ENCODE measurements around the gene RNF180.
"Not testable (repeated sequence)": the region's sequence is repeated elsewhere in the genome, so short reads cannot be mapped to it uniquely, and the experiment has no call there.

DNA sequence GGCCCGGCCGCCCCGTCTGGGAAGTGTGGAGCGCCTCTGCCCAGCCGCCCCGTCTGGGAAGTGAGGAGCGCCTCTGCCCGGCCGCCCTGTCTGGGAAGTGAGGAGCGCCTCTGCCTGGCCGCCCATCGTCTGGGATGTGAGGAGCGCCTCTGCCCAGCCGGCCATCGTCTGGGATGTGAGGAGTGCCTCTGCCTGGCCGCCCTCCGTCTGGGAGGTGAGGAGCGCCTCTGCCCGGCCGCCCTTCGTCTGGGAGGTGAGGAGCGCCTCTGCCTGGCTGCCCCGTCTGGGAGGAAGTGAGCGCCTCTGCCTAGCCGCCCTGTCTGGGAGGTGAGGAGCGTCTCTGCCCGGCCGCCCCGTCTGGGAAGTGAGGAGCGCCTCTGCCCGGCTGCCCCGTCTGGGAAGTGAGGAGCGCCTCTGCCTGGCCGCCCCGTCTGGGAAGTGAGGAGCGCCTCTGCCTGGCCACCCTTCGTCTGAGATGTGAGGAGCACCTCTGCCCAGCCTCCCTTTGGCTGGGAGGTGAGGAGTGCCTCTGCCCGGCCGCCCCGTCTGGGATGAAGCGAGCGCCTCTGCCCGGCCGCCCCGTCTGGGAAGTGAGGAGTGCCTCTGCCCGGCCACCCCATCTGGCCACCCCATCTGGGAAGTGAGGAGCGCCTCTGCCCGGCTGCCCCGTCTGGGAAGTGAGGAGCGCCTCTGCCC lies 59.8 kb downstream of the RNF180 start:
- TF ChIP-seq, protein P1, sequence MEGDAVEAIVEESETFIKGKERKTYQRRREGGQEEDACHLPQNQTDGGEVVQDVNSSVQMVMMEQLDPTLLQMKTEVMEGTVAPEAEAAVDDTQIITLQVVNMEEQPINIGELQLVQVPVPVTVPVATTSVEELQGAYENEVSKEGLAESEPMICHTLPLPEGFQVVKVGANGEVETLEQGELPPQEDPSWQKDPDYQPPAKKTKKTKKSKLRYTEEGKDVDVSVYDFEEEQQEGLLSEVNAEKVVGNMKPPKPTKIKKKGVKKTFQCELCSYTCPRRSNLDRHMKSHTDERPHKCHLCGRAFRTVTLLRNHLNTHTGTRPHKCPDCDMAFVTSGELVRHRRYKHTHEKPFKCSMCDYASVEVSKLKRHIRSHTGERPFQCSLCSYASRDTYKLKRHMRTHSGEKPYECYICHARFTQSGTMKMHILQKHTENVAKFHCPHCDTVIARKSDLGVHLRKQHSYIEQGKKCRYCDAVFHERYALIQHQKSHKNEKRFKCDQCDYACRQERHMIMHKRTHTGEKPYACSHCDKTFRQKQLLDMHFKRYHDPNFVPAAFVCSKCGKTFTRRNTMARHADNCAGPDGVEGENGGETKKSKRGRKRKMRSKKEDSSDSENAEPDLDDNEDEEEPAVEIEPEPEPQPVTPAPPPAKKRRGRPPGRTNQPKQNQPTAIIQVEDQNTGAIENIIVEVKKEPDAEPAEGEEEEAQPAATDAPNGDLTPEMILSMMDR (IDR thresholded peaks at IDR 0.05): not testable (repeated sequence)
- TF ChIP-seq POLR2AphosphoS5, EP300, POLR2A (IDR thresholded peaks at IDR 0.05): not testable (repeated sequence)
